Activated CD4-positive, alpha-beta T cell treated with anti-CD3 and anti-CD28 coated beads, Interleukin-2, amount 50 U/mL, for 16 hours (primary cell): ENCODE results near the gene ZNF653.
A peak's percentile ranks its signal among the peaks of the same experiment; 100 is the strongest.
"Not testable (repeated sequence)": the region's sequence is repeated elsewhere in the genome, so short reads cannot be mapped to it uniquely, and the experiment has no call there.

Source experiments
- DNase-seq: peaks from one replicate; pipeline ENCODE4 v3.0.0-alpha.2; 2020

The ZNF653 gene

DNA sequence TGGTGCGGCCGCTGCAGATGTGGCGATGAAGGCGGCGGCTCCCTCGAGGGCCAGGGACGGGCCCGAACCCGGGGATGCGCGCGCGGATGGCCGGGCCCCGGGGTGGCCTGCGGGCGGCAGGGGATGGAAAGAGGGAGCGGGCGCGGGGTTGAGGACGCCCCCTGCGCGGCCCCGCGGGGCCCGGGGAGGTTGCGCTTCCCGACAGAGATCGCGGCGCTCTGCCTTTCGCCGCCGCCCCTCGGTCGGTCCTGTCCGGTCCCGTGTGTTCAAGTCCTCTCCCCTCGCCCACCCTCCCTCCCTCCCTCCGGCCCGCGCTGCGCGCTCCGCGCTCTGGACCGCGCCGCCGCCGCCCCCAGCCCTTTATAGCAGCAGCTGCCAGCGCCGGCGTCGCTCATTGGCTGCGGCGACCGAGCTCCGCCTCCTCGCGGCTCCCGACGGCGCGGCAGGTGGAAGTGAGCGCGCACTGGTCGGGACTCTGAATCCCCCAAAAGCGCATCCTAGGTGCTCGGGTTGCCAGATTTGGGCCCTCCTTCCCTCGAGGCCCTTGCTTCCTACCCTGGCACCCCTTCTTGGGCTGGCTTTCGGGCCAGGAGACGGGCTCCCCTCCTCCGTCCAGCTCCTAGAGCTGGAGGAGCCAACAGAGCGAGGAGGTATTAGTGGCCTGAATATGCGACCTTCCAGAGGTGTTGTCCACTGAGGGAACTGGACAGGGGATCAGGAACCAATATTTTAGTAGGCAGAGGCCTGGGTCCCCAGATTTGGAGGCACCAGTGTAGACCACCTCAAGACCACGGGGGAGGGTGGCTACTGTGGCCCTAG is 24.7 kb downstream of the ZNF653 start, which contains the start of gene ELAVL3:
TSS of gene ELAVL3 (minus strand) at position 332 of the 819 bp plus-strand sequence. CDS start 438 bp downstream, outside the sequence.
- DNase-seq: no peak

DNA sequence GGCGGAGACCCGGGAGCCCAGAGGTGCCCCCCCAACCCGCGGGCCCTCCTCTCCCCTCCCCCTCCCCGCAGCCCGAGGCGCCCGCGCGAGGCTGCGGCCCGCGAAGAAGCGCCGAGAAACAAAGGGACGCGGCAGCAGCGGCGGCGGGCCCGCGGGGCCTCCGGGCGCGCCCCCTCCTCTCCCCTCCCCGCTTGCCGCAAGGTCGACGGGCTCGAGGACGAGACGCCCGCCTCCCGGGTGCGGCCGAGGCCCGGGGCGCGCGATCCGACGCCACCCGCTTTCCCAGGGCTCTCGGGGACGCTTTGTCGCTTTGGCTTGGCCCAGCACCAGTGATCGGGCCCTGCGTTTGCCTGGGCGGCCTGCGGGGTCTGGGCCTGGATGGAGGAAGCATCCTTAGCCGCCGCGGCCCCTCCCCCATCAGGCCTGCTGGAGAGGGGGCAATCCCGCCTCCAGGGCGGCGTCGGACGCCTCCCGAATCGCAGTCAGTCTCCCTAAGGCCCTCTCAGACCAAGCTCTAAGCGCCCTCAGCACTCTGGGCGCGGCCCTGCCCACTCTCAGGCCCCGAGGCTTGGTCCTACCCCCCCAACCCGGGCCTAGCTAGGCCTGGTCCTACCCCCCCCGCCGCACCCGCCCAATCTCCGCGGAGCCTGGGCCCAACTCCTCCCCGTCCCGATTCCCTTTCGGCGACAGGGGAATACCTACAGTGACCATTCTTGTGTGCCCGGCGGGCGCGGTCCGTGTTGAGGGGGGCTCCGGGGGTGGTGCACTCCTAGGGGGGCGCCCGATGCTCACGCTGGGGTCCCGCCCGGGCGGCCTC is 25.5 kb downstream of the ZNF653 start:
- DNase-seq: no peak

DNA sequence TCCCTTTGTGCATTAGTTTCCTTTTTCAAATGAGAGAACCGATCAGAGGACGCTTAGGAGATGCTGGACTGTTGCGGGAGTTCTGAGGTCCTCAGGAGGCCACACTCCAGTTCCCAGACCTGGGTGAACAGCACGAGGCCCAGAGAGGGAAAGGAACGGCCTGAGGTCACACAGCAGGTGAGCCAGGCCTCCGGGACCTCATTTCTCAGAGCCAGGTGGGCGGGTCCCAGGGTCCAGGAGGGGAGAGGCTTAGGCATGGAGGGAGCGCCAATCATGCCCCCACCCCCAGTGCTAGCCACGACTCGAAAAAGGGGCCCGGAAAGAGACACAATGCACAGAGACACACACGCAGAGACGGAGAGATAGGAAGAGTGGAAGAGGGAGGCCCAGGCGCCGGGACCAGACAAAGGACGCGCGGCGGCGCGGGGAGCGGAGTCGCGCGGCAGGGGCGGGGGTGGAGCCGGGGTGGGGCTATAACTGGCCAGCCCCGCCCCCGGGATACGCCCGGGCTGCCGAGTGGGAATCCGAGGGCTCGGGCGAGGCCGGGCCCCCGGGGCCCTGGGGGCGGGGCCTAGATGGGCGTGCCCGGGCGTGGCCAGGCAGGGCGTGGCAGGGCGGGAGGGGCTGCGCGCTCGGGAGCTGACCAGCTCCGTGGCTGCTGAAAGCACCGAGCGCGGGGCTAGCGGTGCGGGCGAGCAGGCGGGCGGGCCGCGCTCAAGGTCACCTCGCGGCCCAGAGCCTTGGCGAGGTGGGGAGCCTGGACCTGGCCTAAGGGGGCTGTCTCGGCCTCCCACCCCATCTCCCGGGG is 26.3 kb downstream of the ZNF653 start:
- DNase-seq: peak; percentile 35

DNA sequence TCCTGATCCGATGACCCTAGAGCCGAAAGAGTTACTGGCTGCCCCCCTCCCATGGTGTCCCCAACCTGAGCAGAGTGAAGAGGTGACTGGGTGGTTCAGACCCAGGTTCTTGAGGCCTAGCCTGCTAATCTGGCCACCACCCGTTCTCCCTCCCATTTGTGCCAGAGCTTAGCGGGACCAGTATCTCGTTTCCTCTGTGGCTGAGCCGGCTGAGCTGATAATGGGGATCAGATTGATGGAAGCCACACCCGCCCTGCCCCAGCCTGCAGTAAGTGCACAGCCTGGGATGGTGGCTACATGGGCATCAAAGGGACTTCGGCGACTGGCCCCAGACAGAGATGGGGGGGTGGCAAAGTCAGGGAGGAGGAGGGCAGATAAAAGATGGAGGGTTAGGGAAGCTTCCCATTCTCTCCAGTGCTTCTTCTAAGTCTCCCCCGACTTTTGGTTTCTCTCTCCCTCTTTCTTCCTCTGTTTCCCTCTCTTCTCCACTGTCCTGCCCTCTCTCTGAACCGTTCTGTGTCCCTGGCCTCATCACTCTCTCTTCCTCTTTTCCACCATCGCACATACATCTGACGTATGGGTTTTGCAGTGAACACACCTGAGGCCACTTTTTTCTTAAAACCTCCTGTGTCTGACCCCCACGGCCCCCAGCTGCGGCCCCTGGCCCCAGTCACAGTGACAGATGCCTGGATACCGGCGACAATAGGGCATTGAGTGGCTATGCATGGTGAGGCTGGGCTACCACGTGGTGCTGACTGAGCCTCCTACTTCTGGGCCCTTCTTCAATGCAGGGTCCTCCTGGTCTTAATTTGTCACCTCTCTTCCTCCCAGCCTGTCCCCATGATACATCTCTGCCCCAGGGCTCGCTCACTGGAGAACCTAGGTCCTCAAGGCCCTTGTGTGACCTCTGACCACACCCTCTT is 27.2 kb downstream of the ZNF653 start:
- no peak for DNase-seq

DNA sequence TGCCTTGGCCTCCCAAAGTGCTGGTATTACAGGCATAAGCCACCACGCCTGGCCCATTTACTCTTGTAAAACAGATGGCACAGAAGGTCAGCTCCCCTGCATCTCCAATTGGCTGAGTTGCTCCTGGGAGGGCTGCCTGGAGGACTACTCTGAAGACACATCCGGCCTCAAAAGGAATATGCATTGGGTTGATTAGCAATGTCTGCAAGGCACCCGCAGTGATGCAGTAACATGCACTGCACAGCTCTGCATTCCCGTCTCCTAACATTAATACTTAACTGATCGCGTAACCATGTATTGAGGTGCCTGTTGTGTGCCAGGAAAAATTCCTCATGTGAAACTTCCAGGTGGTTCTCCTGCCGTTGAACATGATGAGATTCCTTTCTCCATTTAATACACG is 29.8 kb downstream of the ZNF653 start:
- no peak for DNase-seq

DNA sequence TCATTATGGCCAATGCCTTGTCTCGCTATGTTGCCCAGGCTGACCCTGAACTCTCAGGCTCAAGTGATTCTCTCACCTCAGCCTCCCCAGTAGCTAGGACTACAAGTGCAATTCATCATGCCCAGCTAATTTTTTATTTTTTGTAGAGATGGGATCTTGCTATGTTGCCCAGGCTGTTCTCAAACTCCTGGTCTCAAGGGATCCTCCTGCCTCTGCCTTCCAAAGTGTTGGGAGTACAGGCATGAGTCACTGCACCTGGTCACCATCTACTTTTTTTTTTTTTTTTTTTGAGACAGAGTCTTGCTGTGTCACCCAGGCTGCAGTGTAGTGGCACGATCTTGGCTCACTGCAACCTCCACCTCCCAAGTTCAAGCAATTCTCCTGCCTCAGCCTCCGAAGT is 30.3 kb downstream of the ZNF653 start:
- DNase-seq: not testable (repeated sequence)

DNA sequence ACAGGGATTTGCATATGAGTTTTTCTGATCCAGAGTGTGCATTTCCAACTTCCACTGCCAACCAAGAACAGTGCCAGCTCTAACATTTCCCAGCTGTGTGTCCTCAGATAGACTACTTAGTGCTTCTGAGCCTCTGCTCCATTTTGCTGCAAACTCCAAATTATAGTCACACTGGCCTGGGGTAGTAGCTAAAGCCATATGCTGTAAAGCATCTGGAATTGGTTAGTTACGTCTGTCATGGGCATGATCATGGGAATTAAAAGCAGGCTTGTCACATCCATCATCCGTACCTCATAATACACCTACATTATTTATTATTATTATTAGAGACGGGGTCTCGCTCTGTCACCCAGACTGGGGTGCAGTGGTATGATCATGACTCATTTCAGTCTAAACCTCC is 31.9 kb downstream of the ZNF653 start:
- no peak for DNase-seq

DNA sequence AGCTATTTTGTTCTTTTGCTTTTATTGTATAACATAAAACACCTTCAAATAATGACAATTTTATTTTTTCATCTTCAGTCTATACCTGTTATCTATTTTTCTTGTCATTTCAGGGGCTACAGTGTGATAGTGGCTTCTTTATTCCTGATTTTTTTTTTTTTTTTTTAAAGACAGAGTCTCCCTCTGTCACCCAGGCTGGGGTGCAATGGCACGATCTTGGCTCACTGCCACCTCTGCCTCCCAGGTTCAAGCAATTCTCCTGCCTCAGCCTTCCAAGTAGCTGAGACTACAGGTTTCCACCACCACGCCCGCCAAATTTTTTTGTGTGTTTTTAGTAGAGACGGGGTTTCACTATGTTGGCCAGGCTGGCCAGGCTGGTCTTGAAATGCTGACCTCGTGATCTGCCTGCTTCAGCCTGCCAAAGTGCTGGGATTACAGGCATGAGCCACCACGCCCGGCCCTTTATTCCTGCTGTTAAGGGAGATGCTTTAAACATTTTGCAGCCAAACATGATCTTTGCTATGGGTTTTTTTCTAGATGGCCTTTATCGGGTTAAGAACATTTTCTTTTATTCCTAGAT is 37.3 kb downstream of the ZNF653 start:
- not testable (repeated sequence) for DNase-seq

DNA sequence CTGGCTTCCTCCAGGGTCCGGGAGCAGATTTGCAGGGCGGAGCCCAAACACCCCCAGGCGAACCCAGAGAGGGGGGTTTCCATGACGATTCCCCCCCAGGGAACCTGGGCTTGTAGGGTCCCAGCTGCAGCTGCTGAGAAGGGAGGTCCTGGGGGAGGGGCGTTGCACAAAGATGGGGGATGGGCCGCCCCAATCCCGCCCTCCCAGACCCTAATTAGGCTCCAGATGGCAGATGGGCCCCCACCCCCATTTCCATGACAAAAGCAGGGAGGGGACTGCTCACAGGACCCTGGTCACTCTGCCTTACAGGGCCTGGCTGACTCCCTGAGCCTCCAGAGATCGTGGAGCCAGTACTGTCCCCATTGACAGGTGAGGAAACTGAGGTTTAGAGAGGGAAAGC is 40.0 kb downstream of the ZNF653 start:
- no peak for DNase-seq

DNA sequence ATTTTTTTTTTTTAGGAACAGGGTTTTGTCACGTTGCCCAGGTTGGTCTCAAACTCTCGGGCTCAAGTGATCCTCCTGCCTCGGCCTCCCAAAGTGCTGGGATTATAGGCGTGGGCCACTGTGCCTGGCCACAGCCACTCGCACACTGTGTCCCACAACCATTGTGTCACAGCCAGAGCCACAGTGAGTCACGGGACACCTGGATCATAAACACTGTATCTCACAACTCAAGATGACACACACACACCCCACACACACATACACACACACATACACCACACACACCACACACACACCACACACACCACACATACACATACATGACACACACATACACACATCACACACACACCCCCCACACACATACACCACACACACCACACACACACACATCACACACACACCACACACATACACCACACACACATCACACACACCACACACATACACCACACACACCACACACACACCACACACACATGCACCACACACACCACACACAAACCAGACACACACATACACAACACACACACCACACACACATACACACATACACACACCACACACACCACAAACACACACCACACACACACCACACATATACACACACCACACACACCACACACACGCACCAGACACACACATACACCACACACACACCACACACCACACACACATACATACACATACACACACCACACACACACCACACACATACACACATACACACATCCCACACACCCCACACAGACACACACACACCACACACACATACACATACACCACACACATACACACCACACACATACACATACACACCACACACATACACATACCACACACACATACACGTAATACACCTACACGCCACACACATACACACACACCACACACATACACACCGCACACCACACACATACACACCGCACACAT is 41.0 kb downstream of the ZNF653 start:
- no peak for DNase-seq

DNA sequence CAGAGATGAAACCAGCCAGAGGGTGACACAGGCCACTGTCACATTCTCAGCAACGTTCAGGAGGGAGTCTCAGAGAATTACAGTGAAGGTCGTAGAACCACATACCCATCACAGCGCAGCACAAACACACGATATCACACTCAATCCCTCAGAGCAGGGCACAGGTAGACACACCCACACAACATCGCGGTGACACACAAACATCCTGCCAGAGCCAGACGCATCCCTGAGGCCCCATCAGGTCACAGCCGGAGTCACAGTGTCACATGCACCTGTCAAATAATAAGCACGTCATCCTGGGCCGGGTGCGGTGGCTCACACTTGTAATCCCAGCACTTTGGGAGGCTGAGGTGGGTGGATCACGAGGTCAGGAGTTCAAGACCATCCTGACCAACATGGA is 42.2 kb downstream of the ZNF653 start:
- DNase-seq: no peak

DNA sequence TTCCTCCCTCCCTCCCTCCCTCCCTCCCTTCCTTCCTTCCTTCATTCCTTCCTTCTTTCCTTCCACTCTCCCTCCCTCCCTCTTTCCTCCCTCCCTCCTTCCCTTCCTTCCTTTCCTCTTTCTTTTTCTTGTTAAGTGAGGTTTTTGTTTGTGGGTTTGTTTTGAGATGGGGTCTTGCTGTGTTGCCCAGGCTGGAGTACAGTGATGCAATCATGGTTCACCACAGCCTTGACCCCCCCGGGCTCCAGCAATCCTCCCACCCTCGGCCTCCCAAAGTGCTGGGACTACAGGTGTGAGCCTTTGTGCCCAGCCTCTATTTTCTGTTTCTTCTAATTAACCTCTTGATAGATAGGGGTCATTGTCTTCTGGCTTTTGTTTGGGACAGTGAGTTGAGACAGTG is 44.2 kb downstream of the ZNF653 start:
- no peak for DNase-seq

DNA sequence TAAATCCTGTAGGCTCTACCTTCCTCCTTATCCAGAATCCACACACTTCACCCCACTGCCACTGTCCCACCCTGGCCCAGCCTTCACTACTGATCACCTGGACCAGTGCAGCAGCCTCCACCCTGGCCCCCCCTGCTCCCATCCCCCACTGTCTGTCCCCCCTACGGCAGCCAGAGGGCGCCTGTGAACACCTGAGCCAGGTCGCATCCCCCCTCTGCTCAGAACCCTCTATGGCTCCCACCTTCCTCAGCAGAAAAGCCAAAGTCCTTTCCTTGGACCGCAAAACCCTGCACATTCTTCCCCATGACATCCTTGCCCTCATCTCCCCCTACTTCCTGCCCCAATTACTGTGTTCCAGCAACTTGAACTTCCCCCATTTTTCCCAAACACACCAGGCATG is 45.4 kb downstream of the ZNF653 start:
- DNase-seq: no peak

DNA sequence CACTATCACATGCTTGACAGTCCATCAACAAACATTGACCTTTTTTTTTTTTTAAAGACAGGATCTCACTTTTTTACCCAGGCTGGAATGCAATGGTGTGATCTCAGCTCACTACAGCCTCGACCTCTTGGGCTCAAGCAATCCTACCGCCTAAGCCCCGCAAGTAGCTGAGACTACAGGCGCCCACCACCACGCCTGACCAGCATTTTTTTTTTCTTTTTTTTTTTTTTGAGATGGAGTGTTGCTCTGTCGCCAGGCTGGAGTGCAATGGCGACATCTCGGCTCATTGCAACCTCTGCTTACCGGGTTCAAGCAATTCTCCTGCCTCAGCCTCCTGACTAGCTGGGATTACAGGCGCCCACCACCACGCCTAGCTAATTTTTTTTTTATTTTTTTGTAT is 46.7 kb downstream of the ZNF653 start:
- not testable (repeated sequence) for DNase-seq

DNA sequence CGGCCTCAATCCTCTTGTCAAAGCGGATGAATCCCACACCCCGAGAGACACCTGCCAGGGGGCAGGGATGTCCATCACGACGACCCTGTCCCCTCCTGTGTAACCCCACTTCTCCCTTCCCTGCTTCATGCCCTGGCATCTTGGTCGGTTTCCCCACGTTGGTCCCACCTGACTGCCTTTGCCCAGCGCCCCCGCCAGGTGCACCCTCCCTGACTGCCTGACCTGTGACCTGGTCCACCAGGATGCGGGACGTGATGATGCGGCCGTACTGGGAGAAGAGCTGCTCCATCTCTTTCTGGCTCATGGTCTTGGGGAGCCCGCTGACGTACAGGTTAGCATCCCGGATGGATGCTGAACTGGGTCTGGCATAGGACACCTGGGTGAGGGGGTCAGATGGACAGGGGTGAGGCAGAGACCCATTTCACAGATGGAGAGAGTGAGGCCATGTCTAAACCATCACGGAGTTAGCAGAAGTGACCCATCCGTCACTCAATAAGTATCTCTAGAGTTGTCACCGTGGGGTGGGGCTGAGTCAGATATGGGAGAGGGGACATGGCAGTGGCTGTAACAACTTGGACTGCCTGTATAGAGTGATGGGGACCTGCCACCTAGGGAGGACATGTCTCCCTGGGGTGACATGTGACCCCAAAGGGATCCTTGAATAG is 47.3 kb downstream of the ZNF653 start:
- no peak for DNase-seq

DNA sequence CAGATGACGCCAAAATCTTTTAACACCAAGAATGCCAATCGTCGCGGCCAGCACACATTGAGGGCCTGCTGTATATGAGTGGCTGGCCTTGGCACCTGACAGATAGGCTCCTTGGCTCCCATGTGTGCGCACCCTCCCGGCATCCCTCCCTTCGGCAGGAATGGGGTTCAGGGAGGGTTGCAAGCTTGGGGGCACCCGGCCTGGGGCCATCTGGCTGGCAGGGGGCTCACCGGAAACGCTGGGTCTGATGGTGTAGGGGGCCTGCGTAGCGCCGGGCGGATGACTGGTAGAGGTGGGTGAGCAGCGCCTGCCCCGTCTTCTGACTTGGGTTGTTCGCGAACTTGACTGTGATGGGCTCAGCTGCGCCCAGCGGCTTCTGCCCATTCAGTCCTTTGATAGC is 47.8 kb downstream of the ZNF653 start:
- DNase-seq: no peak

DNA sequence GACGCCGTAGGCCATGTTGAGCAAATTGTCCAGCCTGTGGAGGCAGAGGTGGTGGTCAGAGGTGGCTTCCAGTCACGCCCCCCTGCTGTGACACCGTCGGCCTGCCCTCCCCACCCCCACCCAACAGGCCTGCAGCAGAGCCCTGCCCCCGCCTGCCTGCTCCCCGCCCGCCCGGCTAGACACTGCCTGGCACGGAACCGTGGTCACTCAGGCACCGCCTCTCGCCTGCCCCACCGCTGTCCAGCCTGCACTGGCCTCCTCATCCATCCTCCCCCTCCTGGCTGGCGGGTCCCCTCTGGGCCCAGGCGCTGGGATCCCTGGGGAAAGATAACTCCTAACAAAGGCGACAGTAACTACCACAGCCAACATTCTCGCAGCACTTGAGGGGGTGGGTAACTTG is 48.5 kb downstream of the ZNF653 start:
- no peak for DNase-seq

DNA sequence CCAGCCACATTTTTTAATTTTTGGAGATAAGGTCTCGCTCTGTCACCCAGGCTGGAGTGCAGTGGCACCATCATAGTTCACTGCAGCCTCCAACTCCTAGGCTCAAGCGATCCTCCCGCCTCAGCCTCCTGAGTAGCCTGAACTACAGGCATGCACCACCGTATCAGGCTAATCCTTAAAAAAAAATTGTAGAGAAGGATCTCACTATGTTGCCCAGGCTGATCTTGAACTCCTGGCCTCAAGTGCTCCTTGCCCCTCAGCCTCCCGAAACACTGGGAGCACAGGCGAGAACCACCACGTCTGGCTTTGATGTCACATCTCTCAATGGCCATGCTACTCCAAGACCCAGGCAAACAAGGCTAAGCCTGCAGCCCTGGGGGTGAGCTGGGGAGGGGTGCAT is 49.0 kb downstream of the ZNF653 start:
- no peak for DNase-seq

DNA sequence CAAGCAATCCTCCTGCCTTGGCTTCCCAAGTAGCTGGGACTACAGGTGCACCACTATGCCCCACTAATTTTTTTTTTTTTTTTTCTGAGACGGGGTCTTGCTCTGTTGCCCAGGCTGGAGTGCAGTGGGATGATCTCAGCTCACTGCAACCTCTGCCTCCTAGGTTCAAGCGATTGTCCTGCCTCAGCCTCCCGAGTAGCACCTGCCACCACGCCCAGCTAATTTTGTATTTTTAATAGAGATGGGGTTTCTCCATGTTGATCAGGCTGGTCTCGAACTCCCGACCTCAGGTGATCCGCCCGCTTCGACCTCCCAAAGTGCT is 50.4 kb downstream of the ZNF653 start:
- DNase-seq: not testable (repeated sequence)
